H1 (cell line): ENCODE measurements around the gene MXI1. TPM values are rescaled to one million over a fixed set of nuclear protein-coding genes. Genes with fewer than 3 reads are reported as not detected.

ENCODE experiments used
- BCL11A ChIP-seq, 2 experiments: IDR thresholded peaks; one replicate each; pipeline ENCODE4 v1.6.1; 2011; ENCODE audit warnings: low read depth in 2 of 2, low read length in 2 of 2, mild to moderate bottlenecking in 2 of 2
- CBX5 ChIP-seq: fragments of 300-800, 300-1000 bp; sonication (generic); IDR thresholded peaks from 2 replicates; pipeline ENCODE4 v1.7.1; 2016; ENCODE audit warnings: antibody characterized with exemption, low read length, low read depth
- CHD7 ChIP-seq: fragments of 300-600 bp; sonication (generic); IDR thresholded peaks from 2 replicates; pipeline ENCODE4 v1.7.1; 2012; ENCODE audit warnings: low read length, moderate library complexity, mild to moderate bottlenecking, inconsistent platforms; ENCODE audit not compliant: insufficient replicate concordance
- GABPA ChIP-seq: IDR thresholded peaks from 2 replicates; pipeline ENCODE4 v1.6.1; 2011; ENCODE audit warnings: mild to moderate bottlenecking, low read length, moderate library complexity, borderline replicate concordance; ENCODE audit not compliant: insufficient read depth
- HDAC2 ChIP-seq, 2 experiments: fragments of 300-600 bp in 1 of 2; sonication (generic) in 1 of 2; IDR thresholded peaks; 2 replicates each; pipeline ENCODE4 v1.6.1; 2011 to 2012; ENCODE audit warnings: low read depth in 2 of 2, low read length in 2 of 2, mild to moderate bottlenecking in 2 of 2, moderate library complexity in 2 of 2, borderline replicate concordance in 1 of 2, inconsistent platforms in 1 of 2
- NANOG ChIP-seq: IDR thresholded peaks from 2 replicates; pipeline ENCODE4 v1.6.1; 2011; ENCODE audit warnings: low read length, low read depth, mild to moderate bottlenecking, inconsistent platforms; ENCODE audit not compliant: insufficient read depth, poor library complexity, severe bottlenecking
- POLR2A ChIP-seq, 2 experiments: IDR thresholded peaks; 1 replicate in 1 of 2; 2 replicates in 1 of 2; pipeline ENCODE4 v1.6.1; 2011; ENCODE audit warnings: low read depth in 2 of 2, low read length in 2 of 2, mild to moderate bottlenecking in 2 of 2; ENCODE audit errors: control extremely low read depth in 1 of 2
- SIRT6 ChIP-seq: IDR thresholded peaks from one replicate; pipeline ENCODE4 v1.7.1; 2012; ENCODE audit warnings: low read length, inconsistent platforms
- SP2 ChIP-seq: IDR thresholded peaks from 2 replicates; pipeline ENCODE4 v1.6.1; 2012; ENCODE audit warnings: mild to moderate bottlenecking, low read length, inconsistent platforms
- SRF ChIP-seq: IDR thresholded peaks from 2 replicates; pipeline ENCODE4 v1.6.1; 2011; ENCODE audit warnings: mild to moderate bottlenecking, low read depth, low read length, moderate library complexity
- polyA plus RNA-seq, 7 experiments: library from polyadenylated mRNA; depleted of rRNA in 3 of 7; stranded (reverse) in 5 of 7; unstranded in 2 of 7; fragments of >200 nt in 5 of 7; fragments of 200-250 nt in 2 of 7; gene quantifications; 1 replicate in 5 of 7; 2 replicates in 1 of 7; 4 replicates in 1 of 7; pipeline versions ENCODE4 v1.2.1 to v1.2.3, GENCODE V29; 2011 to 2013; ENCODE audit warnings: missing spikeins in 2 of 7, mixed read lengths in 2 of 7
- total RNA-seq: library from RNA; stranded (reverse); fragmentation: NEBNext Ultra II Directional; extraction: Animal tissue kit (Norgen Biotek cat#: 25700); gene quantifications from 2 replicates; pipeline ENCODE4 v1.2.1, GENCODE V29; 2021

Gene MXI1
- total and polyA plus RNA-seq, 2 of the 8 experiments (the other 6 are each of a cell fraction or from before 2014, with no cell fraction given) = 5.7 to 8.8 TPM

GRCh38 chr10:110207011-110207804, at the start of gene MXI1 (continued):
- no peak for TF ChIP-seq CHD7
- TF ChIP-seq SRF = no peak
- TF ChIP-seq HDAC2 (IDR thresholded peaks at IDR 0.05; ENCODE audit: borderline replicate concordance in 1 of 2, low read depth in 2 of 2, low read length in 2 of 2) = no peak; a peak in 1 of 4 replicates
- TF ChIP-seq GABPA = no peak
- no peak for TF ChIP-seq CBX5
- TF ChIP-seq BCL11A (IDR thresholded peaks at IDR 0.05; ENCODE audit: low read depth in 2 of 2, low read length in 2 of 2) = no peak
- no peak for TF ChIP-seq SP2
- TF ChIP-seq SIRT6 = no peak
- no peak; a peak in 1 of 3 replicates for TF ChIP-seq POLR2A (IDR thresholded peaks at IDR 0.05; ENCODE audit: control extremely low read depth in 1 of 2, low read depth in 2 of 2, low read length in 2 of 2)
- peak; percentile 37 for TF ChIP-seq NANOG
